ENCODE results near the gene HESX1. TPM values are rescaled to one million over a fixed set of nuclear protein-coding genes. Genes with fewer than 3 reads are reported as not detected.

Gene HESX1
- not detected for total RNA-seq

- Histone ChIP-seq H3K9me3 (no peaks in the 10 kb centered on the region), H3K27me3 (no peaks in the 10 kb centered on the region), H3K36me3 (no peaks in the 10 kb centered on the region), H3K4me1 (no peaks in the 10 kb centered on the region), H3K27ac (no peak within 1 kb of the TSS), H3K4me3 (no peak within 1 kb of the TSS)
- intact Hi-C loops (cut with DNase I; ENCODE audit: low total_unique reads), result no loop called here
- no peak for DNase-seq
- TF ChIP-seq CTCF (IDR thresholded peaks at IDR 0.05), result no peak
- no peak for TF ChIP-seq POLR2A (IDR thresholded peaks at IDR 0.05)
Observed at GRCh38 chr3:57199895-57200297, at the start of gene HESX1. Gene HESX1, minus strand, starts transcription at chr3:57199978. Its CDS starts 60 bp downstream, at chr3:57199918.

GRCh38 chr3:57244946-57245345 lies 45.2 kb upstream of the HESX1 start:
- intact Hi-C loops (cut with DNase I; ENCODE audit: low total_unique reads), result no loop called here

GRCh38 chr3:57234613-57235575 lies 35.1 kb upstream of the HESX1 start:
- intact Hi-C loops (cut with DNase I; ENCODE audit: low total_unique reads), result no loop called here
- no peak for DNase-seq
- Histone ChIP-seq H3K36me3 (no peaks in the 10 kb centered on the region), H3K27ac (no peak overlapping the region), H3K27me3 (no peaks in the 10 kb centered on the region), H3K4me1 (peaks cover 0 to 4% of the 10 kb centered on the region in 2 donors), H3K9me3 (no peaks in the 10 kb centered on the region), H3K4me3 (no peak overlapping the region)
- TF ChIP-seq CTCF (IDR thresholded peaks at IDR 0.05) (no peak), POLR2A (IDR thresholded peaks at IDR 0.05) (no peak)

More at GRCh38 chr3:57244946-57245345, 45.2 kb upstream of the HESX1 start:
- Histone ChIP-seq H3K36me3 (no peaks in the 10 kb centered on the region), H3K4me1 (no peaks in the 10 kb centered on the region), H3K27ac (no peak overlapping the region), H3K9me3 (no peaks in the 10 kb centered on the region), H3K27me3 (no peaks in the 10 kb centered on the region), H3K4me3 (no peak overlapping the region)
- no peak for DNase-seq
- TF ChIP-seq POLR2A (IDR thresholded peaks at IDR 0.05) (no peak), CTCF (IDR thresholded peaks at IDR 0.05) (no peak)

GRCh38 chr3:57233799-57234198 lies 34.0 kb upstream of the HESX1 start:
- Histone ChIP-seq H3K4me1 (peaks cover 0 to 10% of the 10 kb centered on the region in 2 donors), H3K4me3 (no peak overlapping the region), H3K27ac (no peak overlapping the region), H3K9me3 (no peaks in the 10 kb centered on the region), H3K27me3 (no peaks in the 10 kb centered on the region), H3K36me3 (no peaks in the 10 kb centered on the region)
- no peak for DNase-seq
- no peak for TF ChIP-seq CTCF (IDR thresholded peaks at IDR 0.05)
- TF ChIP-seq POLR2A (IDR thresholded peaks at IDR 0.05), result no peak
- intact Hi-C loops (cut with DNase I; ENCODE audit: low total_unique reads), result no loop called here

- Histone ChIP-seq H3K27me3 (no peaks in the 10 kb centered on the region), H3K4me1 (peaks cover 0 to 10% of the 10 kb centered on the region in 2 donors), H3K4me3 (no peak overlapping the region), H3K27ac (peak overlapping the region; percentile 9 to 87), H3K36me3 (no peaks in the 10 kb centered on the region), H3K9me3 (no peaks in the 10 kb centered on the region)
- no peak for DNase-seq
- intact Hi-C loops (cut with DNase I; ENCODE audit: low total_unique reads), result no loop called here
- TF ChIP-seq POLR2A (IDR thresholded peaks at IDR 0.05) (no peak), CTCF (IDR thresholded peaks at IDR 0.05) (no peak)
Observed at GRCh38 chr3:57230006-57230405, 30.2 kb upstream of the HESX1 start.

All from uterus (tissue), 4 donors.